Renal cortex interstitium (tissue), 3 donors: ENCODE measurements around the gene SP9. TPM values are rescaled to one million over a fixed set of nuclear protein-coding genes. Genes with fewer than 3 reads are reported as not detected.

ENCODE experiments used
- polyA plus RNA-seq, 3 donors: library from polyadenylated mRNA; unstranded; fragments of 120-200 nt; gene quantifications; one replicate each; pipeline ENCODE4 v1.2.1, GENCODE V29; 2013; ENCODE audit not compliant: insufficient read length in 3 of 3

SP9 gene
- polyA plus RNA-seq, 3 donors, result not detected

Other genes with a start within 250 kb of the SP9 start
- 100 to 1,000 TPM; 140 to 160 (median 155) TPM for gene OLA1, start 86.4 kb upstream of the SP9 start, polyA plus RNA-seq
- gene SCRN3, start 60.8 kb downstream of the SP9 start, polyA plus RNA-seq, result 10 to 100 TPM; 28.2 to 33.0 (median 29.3) TPM
- 1 to 10 TPM; 5.3 to 9.5 (median 9.3) TPM for gene GPR155, start 152.1 kb downstream of the SP9 start, polyA plus RNA-seq